Liver (tissue), 3 donors: ENCODE measurements around the gene RAB3C.
A peak's percentile ranks its signal among the peaks of the same experiment; 100 is the strongest.

Experiments
- CTCF ChIP-seq: fragments of 150-350 bp; IDR thresholded peaks from 2 replicates; pipeline ENCODE4 v1.5.1; 2017; ENCODE audit warnings: improper control_type of control experiment, low read depth, low read length; ENCODE audit not compliant: missing input control
- EGR1 ChIP-seq, 2 donors: IDR thresholded peaks; 2 replicates each; pipeline ENCODE4 v1.6.1; 2016 to 2018; ENCODE audit warnings: antibody characterized with exemption in 2 of 2, low read depth in 2 of 2
- GABPA ChIP-seq, 2 donors: IDR thresholded peaks in 1 of 2; conservative IDR thresholded peaks in 1 of 2; 2 replicates each; pipeline ENCODE4 v1.6.1; 2016; ENCODE audit warnings: antibody characterized with exemption in 2 of 2, mild to moderate bottlenecking in 1 of 2, moderate library complexity in 1 of 2
- HNF4G ChIP-seq: IDR thresholded peaks from 2 replicates; pipeline ENCODE4 v1.6.1; 2016; ENCODE audit warnings: antibody characterized with exemption
- RAD21 ChIP-seq, 2 donors: IDR thresholded peaks; 2 replicates each; pipeline ENCODE4 v1.6.1; 2016; ENCODE audit warnings: antibody characterized with exemption in 2 of 2, mild to moderate bottlenecking in 2 of 2
- RXRA ChIP-seq, 2 donors: IDR thresholded peaks; 2 replicates each; pipeline ENCODE4 v1.6.1; 2017 to 2018; ENCODE audit warnings: antibody characterized with exemption in 2 of 2, mild to moderate bottlenecking in 1 of 2
- TAF1 ChIP-seq: conservative IDR thresholded peaks from 2 replicates; pipeline ENCODE4 v1.6.1; 2016; ENCODE audit warnings: antibody characterized with exemption, mild to moderate bottlenecking
- ZBTB33 ChIP-seq: IDR thresholded peaks from 2 replicates; pipeline ENCODE4 v1.6.1; 2016; ENCODE audit warnings: antibody characterized with exemption
- donor health status: healthy.
- donor health status: healthy.

- TF ChIP-seq GABPA (IDR thresholded peaks at IDR 0.05 in 1 of 2, conservative IDR thresholded peaks at IDR 0.05 in 1 of 2) (no peak), CTCF (no peak), TAF1 (no peak), RAD21 (IDR thresholded peaks at IDR 0.05) (no peak), HNF4G (no peak), EGR1 (IDR thresholded peaks at IDR 0.05; ENCODE audit: low read depth in 2 of 2) (no peak), ZBTB33 (no peak), RXRA (IDR thresholded peaks at IDR 0.05) (peak; percentile 72 to 75)
Measured at GRCh38 chr5:58887721-58888409, 305.0 kb downstream of the RAB3C start.
